B cell (primary cell): Measurements from ENCODE around the gene ADCY1. TPM values are rescaled to one million over a fixed set of nuclear protein-coding genes. Genes with fewer than 3 reads are reported as not detected.

ENCODE experiments used
- ATAC-seq: fragments of 200-7000 bp; cut with Tn5 transposase; one replicate; pipeline ENCODE4 v1.10.0; 2021; ENCODE audit warnings: low read depth, mild to moderate bottlenecking, moderate number of reproducible peaks, moderate library complexity
- CTCF ChIA-PET: fragments of 350-600 bp; sonication (Branson Sonifier 250); formaldehyde crosslinking; loops from one replicate; lab custom pipeline; 2021; ENCODE audit warnings: antibody characterized with exemption, inconsistent platforms; lab: Charles Lee
- POLR2A ChIA-PET: fragments of 350-600 bp; sonication (Branson Sonifier 250); formaldehyde crosslinking; loops from one replicate; lab custom pipeline; 2021; ENCODE audit warnings: antibody characterized with exemption; lab: Charles Lee
- DNase-seq: peaks from one replicate; pipeline ENCODE4 v3.0.0; 2013
- H2AFZ ChIP-seq: 2 replicates; pipeline ENCODE4 v1.6.1; 2012; ENCODE audit warnings: mild to moderate bottlenecking, low read depth, low read length; ENCODE audit not compliant: insufficient read depth, poor library complexity, severe bottlenecking
- H3K27ac ChIP-seq, 2 donors: 1 replicate in 1 of 2; 2 replicates in 1 of 2; pipeline ENCODE4 v1.5.1; 2012 to 2013; ENCODE audit warnings: low read length in 2 of 2, mild to moderate bottlenecking in 2 of 2, moderate library complexity in 1 of 2
- H3K27me3 ChIP-seq, 4 experiments: fragments of 200-600 bp in 1 of 4; sonication (generic) in 1 of 4; replicated peaks in 1 of 4; 1 replicate in 2 of 4; 2 replicates in 2 of 4; pipeline versions ENCODE4 v1.6.1 to v1.7.0; 2013 to 2016; ENCODE audit warnings: low read length in 3 of 4, mild to moderate bottlenecking in 2 of 4, mixed read lengths in 1 of 4, moderate library complexity in 1 of 4; ENCODE audit not compliant: insufficient read depth in 4 of 4, control insufficient read depth in 3 of 4; ENCODE audit errors: control extremely low read depth in 1 of 4
- H3K36me3 ChIP-seq, 2 experiments: replicated peaks in 1 of 2; 1 replicate in 1 of 2; 2 replicates in 1 of 2; pipeline versions ENCODE4 v1.6.1 to v1.7.1; 2013; ENCODE audit warnings: low read length in 1 of 2; ENCODE audit not compliant: insufficient read depth in 2 of 2, control insufficient read depth in 1 of 2; ENCODE audit errors: control extremely low read depth in 1 of 2, extremely low read depth in 1 of 2
- H3K4me1 ChIP-seq, 2 donors: fragments of 200-600 bp in 1 of 2; sonication (generic) in 1 of 2; 1 replicate in 1 of 2; 2 replicates in 1 of 2; pipeline versions ENCODE4 v1.5.1 to v1.6.1; 2013 to 2017; ENCODE audit warnings: low read length in 2 of 2; ENCODE audit not compliant: control insufficient read depth in 2 of 2, insufficient read depth in 2 of 2
- H3K4me2 ChIP-seq: replicated peaks from 2 replicates; pipeline ENCODE3; 2012; ENCODE audit warnings: mild to moderate bottlenecking, low read depth, low read length; ENCODE audit not compliant: poor library complexity, severe bottlenecking
- H3K4me3 ChIP-seq, 5 experiments: fragments of 200-600 bp in 1 of 5; sonication (generic) in 1 of 5; 1 replicate in 3 of 5; 2 replicates in 2 of 5; pipeline versions ENCODE4 v1.5.1 to v1.7.0; 2011 to 2016; ENCODE audit warnings: low read length in 4 of 5, mild to moderate bottlenecking in 4 of 5, low read depth in 2 of 5, control low read depth in 1 of 5, moderate library complexity in 1 of 5; ENCODE audit not compliant: insufficient read depth in 1 of 5; ENCODE audit errors: control extremely low read depth in 1 of 5, extremely low read depth in 1 of 5
- H3K79me2 ChIP-seq: fragments of 200-600 bp; sonication (generic); one replicate; pipeline ENCODE4 v1.6.0; 2016; ENCODE audit warnings: low read length; ENCODE audit not compliant: control insufficient read depth, insufficient read depth
- H3K9ac ChIP-seq: fragments of 200-600 bp; sonication (generic); 2 replicates; pipeline ENCODE4 v1.6.1; 2017; ENCODE audit warnings: mild to moderate bottlenecking, low read length, moderate library complexity
- H3K9me3 ChIP-seq, 3 donors: one replicate each; pipeline versions ENCODE4 v1.6.1 to v1.7.1; 2013; ENCODE audit warnings: low read length in 2 of 3; ENCODE audit not compliant: control insufficient read depth in 2 of 3, insufficient read depth in 1 of 3; ENCODE audit errors: control extremely low read depth in 1 of 3
- H4K20me1 ChIP-seq: 2 replicates; pipeline ENCODE4 v1.6.0; 2012; ENCODE audit warnings: mild to moderate bottlenecking, low read length; ENCODE audit not compliant: insufficient read depth, control insufficient read depth, poor library complexity, severe bottlenecking
- H3K27ac Mint-ChIP-seq: one replicate; pipeline ENCODE4 v1.8.0; 2021; ENCODE audit warnings: mixed read lengths
- H3K27me3 Mint-ChIP-seq: one replicate; pipeline ENCODE4 v1.8.0; 2021; ENCODE audit warnings: mixed read lengths
- H3K4me1 Mint-ChIP-seq: one replicate; pipeline ENCODE4 v1.8.0; 2021; ENCODE audit warnings: mixed read lengths
- H3K4me3 Mint-ChIP-seq: one replicate; pipeline ENCODE4 v1.8.0; 2021; ENCODE audit warnings: mixed read lengths
- H3K9me3 Mint-ChIP-seq: one replicate; pipeline ENCODE4 v1.8.0; 2022; ENCODE audit warnings: mixed read lengths; ENCODE audit not compliant: insufficient read depth
- EZH2 ChIP-seq: IDR thresholded peaks from 2 replicates; pipeline ENCODE4 v1.6.1; 2012; ENCODE audit warnings: borderline replicate concordance, low read depth, mild to moderate bottlenecking, moderate library complexity, low read length; ENCODE audit not compliant: insufficient read depth, poor library complexity, severe bottlenecking
- WGBS: methylation state at CpG from one replicate; pipeline ENCODE4 v1.1.5; 2013; ENCODE audit warnings: missing lambda C conversion rate; ENCODE audit not compliant: insufficient coverage; 5-methylcytosine and 5-hydroxymethylcytosine counted together
- intact Hi-C: fragments of 100-400 bp; cut with micrococcal nuclease; formaldehyde crosslinking; loops from one replicate; pipeline ENCODE4 v1.10.0; 2022
- polyA plus RNA-seq: library from polyadenylated mRNA; depleted of rRNA; stranded (reverse); fragments of >200 nt; gene quantifications from 2 replicates; pipeline ENCODE4 v1.2.3, GENCODE V29; 2012
- total RNA-seq, 2 donors: library from RNA; stranded (reverse); fragments of 120-200 nt in 1 of 2; gene quantifications; 1 replicate in 1 of 2; 2 replicates in 1 of 2; pipeline versions ENCODE4 v1.2.3 to v1.2.4, GENCODE V29; 2013 to 2022
- TF ChIP-seq, protein P1 (sequence below): fragments of 200-600 bp; IDR thresholded peaks from one replicate; pipeline ENCODE4 v1.8.0; 2022; ENCODE audit warnings: antibody characterized with exemption, mild to moderate bottlenecking

ADCY1 gene
- total and polyA plus RNA-seq, 2 donors (not counting 1 experiment from before 2014, with no cell fraction given): 0.05 to 0.12 TPM

DNA sequence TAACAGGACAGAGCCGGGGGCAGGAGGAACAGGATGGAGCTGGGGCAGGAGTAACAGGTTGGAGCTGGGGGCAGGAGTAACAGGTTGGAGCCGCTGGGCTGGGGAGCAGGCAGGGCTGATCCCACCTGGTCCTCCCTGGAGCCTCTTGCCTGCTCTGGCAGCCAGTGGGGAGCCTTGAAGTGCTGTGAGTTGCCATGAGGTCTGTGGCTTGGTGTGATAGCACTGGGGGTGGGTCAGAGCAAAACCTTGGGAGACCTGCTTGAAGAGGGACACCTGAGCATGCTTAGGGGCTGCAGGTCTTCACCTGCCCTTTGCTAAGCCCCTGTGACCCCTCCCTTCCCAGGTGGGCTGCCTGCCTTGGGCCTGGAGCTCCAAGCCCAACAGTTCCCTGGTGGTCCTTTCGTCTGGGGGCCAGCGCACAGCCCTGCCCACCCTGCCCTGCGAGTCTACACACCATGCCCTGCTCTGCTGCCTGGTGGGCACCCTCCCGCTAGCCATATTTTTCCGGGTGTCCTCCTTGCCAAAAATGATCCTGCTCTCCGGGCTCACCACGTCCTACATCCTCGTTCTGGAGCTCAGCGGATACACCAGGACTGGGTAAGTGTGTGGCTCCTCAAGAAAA lies 111.6 kb downstream of the ADCY1 start:
- WGBS: 87% methylated on average over 11 of the region's 11 CpGs
- Histone ChIP-seq H3K9ac (no peak overlapping the region), H3K4me2 (no peak overlapping the region), H3K27ac (no peak overlapping the region), H2AFZ (no peak overlapping the region), H3K4me1 (no peaks in the 10 kb centered on the region), H3K79me2 (no peaks in the 10 kb centered on the region), H3K27me3 (no peaks in the 10 kb centered on the region), H3K36me3 (no peaks in the 10 kb centered on the region), H4K20me1 (no peaks in the 10 kb centered on the region), H3K9me3 (no peaks in the 10 kb centered on the region), H3K4me3 (no peak overlapping the region)
- intact Hi-C loops: no loop called here
- POLR2A ChIA-PET: no interaction called here
- no peak for TF ChIP-seq EZH2
- CTCF ChIA-PET: no interaction called here
- Mint-ChIP-seq H3K9me3 (no peaks in the 10 kb centered on the region), H3K27me3 (peaks cover 6% of the 10 kb centered on the region), H3K4me1 (no peaks in the 10 kb centered on the region), H3K27ac (no peak overlapping the region), H3K4me3 (no peak overlapping the region)
- ATAC-seq (no peak), DNase-seq (no peak)

DNA sequence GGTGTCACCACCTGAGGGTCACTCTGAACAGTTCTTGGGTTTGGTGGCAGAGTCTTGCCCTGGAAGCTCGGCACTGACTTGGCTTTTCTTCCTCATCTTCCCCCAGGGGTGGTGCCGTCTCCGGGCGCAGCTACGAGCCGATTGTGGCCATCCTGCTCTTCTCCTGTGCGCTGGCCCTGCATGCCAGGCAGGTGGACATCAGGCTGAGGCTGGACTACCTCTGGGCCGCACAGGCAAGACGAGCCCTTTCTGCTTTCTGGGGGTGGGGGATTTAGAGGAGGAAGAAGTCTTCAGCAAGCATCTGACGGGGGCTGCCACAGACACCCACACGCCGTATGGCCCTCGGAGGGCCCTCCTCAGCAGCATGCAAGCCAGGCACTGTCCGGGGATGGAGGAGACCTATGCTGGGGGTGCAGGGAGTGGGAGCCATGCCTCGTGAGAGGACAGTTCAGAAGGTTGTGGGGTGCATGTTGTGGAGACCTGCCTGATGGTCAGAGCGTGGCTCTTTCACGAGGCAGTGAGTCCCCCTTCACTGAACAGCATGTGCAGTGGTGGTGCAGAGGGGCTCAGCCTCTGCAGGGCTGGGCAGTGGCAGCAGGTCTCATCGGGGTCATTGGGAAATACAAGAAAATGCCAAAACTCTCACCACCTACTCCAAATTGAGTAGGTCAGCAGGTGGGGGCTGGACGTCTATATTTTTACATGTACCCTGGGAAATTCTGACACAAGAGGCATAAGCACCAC lies 112.4 kb downstream of the ADCY1 start:
- intact Hi-C loops: no loop called here
- ChIA-PET CTCF (no interaction called here), POLR2A (no interaction called here)
- peaks cover 6% of the 10 kb centered on the region for H3K27me3 Mint-ChIP-seq
- no peak overlapping the region for H3K4me2 ChIP-seq
- H2AFZ ChIP-seq: no peak overlapping the region
- no peaks in the 10 kb centered on the region for H3K4me1 ChIP-seq
- WGBS: 92% methylated on average over 17 of the region's 19 CpGs
- H3K9me3 ChIP-seq: no peaks in the 10 kb centered on the region
- DNase-seq: no peak
- no peaks in the 10 kb centered on the region for H3K79me2 ChIP-seq
- H3K27ac Mint-ChIP-seq: no peak overlapping the region
- no peak overlapping the region for H3K4me3 Mint-ChIP-seq
- H3K9ac ChIP-seq: no peak overlapping the region
- no peak for ATAC-seq
- no peaks in the 10 kb centered on the region for H3K27me3 ChIP-seq
- TF ChIP-seq, protein P1, sequence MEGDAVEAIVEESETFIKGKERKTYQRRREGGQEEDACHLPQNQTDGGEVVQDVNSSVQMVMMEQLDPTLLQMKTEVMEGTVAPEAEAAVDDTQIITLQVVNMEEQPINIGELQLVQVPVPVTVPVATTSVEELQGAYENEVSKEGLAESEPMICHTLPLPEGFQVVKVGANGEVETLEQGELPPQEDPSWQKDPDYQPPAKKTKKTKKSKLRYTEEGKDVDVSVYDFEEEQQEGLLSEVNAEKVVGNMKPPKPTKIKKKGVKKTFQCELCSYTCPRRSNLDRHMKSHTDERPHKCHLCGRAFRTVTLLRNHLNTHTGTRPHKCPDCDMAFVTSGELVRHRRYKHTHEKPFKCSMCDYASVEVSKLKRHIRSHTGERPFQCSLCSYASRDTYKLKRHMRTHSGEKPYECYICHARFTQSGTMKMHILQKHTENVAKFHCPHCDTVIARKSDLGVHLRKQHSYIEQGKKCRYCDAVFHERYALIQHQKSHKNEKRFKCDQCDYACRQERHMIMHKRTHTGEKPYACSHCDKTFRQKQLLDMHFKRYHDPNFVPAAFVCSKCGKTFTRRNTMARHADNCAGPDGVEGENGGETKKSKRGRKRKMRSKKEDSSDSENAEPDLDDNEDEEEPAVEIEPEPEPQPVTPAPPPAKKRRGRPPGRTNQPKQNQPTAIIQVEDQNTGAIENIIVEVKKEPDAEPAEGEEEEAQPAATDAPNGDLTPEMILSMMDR: no peak
- no peak for TF ChIP-seq EZH2
- no peak overlapping the region for H3K27ac ChIP-seq
- no peak overlapping the region for H3K4me3 ChIP-seq
- no peaks in the 10 kb centered on the region for H3K9me3 Mint-ChIP-seq
- no peaks in the 10 kb centered on the region for H4K20me1 ChIP-seq
- no peaks in the 10 kb centered on the region for H3K4me1 Mint-ChIP-seq
- no peaks in the 10 kb centered on the region for H3K36me3 ChIP-seq
